IMR-90 (cell line): ENCODE data around the gene FAM240A. TPM values are rescaled to one million over a fixed set of nuclear protein-coding genes. Genes with fewer than 3 reads are reported as not detected.

ENCODE experiments used
- ATAC-seq: fragments of 200-7000 bp; cut with Tn5 transposase; 2 replicates; pipeline ENCODE4 v1.9.1; 2020; ENCODE audit warnings: low read depth, mild to moderate bottlenecking, moderate library complexity
- BruUV-seq: library from RNA; stranded (reverse); fragments of 400-500 nt; replicated peaks from 2 replicates; lab custom pipeline; 2021; lab: Mats Ljungman, UMichigan
- CTCF ChIA-PET: fragments of 300-600 bp; formaldehyde crosslinking; extraction: SDS; loops from one replicate; lab custom pipeline; 2021; ENCODE audit warnings: antibody characterized with exemption; lab: Yijun Ruan, JAX
- POLR2A ChIA-PET: fragments of 300-600 bp; sonication (Branson Sonifier 250); formaldehyde crosslinking; loops from one replicate; lab custom pipeline; 2022; ENCODE audit warnings: antibody characterized with exemption; ENCODE audit not compliant: unreplicated experiment; lab: Charles Lee
- DNase-seq: peaks from one replicate; pipeline ENCODE4 v3.0.0; 2013
- H2AFZ ChIP-seq: replicated peaks from 2 replicates; pipeline ENCODE3; 2013; ENCODE audit warnings: low read length, mild to moderate bottlenecking; ENCODE audit not compliant: poor library complexity
- H2AK5ac ChIP-seq: 2 replicates; pipeline ENCODE4 v1.6.1; 2013; ENCODE audit warnings: low read depth, low read length, inconsistent platforms
- H2AK9ac ChIP-seq: replicated peaks from 2 replicates; pipeline ENCODE3; 2013; ENCODE audit warnings: mild to moderate bottlenecking, low read depth, low read length, moderate library complexity; ENCODE audit not compliant: poor library complexity
- H2BK120ac ChIP-seq: 2 replicates; pipeline ENCODE4 v1.6.1; 2013; ENCODE audit warnings: low read depth, low read length, inconsistent platforms
- H2BK15ac ChIP-seq: 3 replicates; pipeline ENCODE4 v1.6.1; 2013; ENCODE audit warnings: low read depth, low read length, inconsistent platforms
- H2BK20ac ChIP-seq: 2 replicates; pipeline ENCODE4 v1.6.1; 2013; ENCODE audit warnings: low read depth, mild to moderate bottlenecking, inconsistent platforms, low read length, moderate library complexity
- H2BK5ac ChIP-seq: 2 replicates; pipeline ENCODE4 v1.6.1; 2013; ENCODE audit warnings: mild to moderate bottlenecking, low read depth, low read length, inconsistent platforms; ENCODE audit not compliant: poor library complexity, severe bottlenecking
- H3K14ac ChIP-seq: replicated peaks from 2 replicates; pipeline ENCODE4 v1.6.1; 2013; ENCODE audit warnings: low read depth, low read length, inconsistent platforms
- H3K18ac ChIP-seq: 2 replicates; pipeline ENCODE4 v1.6.1; 2013; ENCODE audit warnings: low read depth, low read length, control low read depth
- H3K23ac ChIP-seq: 2 replicates; pipeline ENCODE4 v1.6.1; 2013; ENCODE audit warnings: low read depth, low read length, inconsistent platforms
- H3K27ac ChIP-seq: 2 replicates; pipeline ENCODE4 v1.5.1; 2013; ENCODE audit warnings: mild to moderate bottlenecking, control low read depth, low read length; ENCODE audit not compliant: insufficient read depth
- H3K27me3 ChIP-seq: 2 replicates; pipeline ENCODE4 v1.6.1; 2013; ENCODE audit warnings: low read length; ENCODE audit not compliant: control insufficient read depth, insufficient read depth
- H3K36me3 ChIP-seq: 2 replicates; pipeline ENCODE4 v1.6.1; 2013; ENCODE audit warnings: low read length, mixed read lengths; ENCODE audit not compliant: control insufficient read depth, insufficient read depth
- H3K4ac ChIP-seq: 2 replicates; pipeline ENCODE4 v1.6.1; 2013; ENCODE audit warnings: low read depth, low read length, inconsistent platforms
- H3K4me1 ChIP-seq: 2 replicates; pipeline ENCODE4 v1.6.1; 2013; ENCODE audit warnings: low read length, mixed read lengths; ENCODE audit not compliant: control insufficient read depth, insufficient read depth
- H3K4me2 ChIP-seq: 2 replicates; pipeline ENCODE4 v1.6.1; 2013; ENCODE audit warnings: low read depth, mild to moderate bottlenecking, control low read depth, low read length, moderate library complexity
- H3K4me3 ChIP-seq: 2 replicates; pipeline ENCODE4 v1.5.1; 2013; ENCODE audit warnings: low read depth, mild to moderate bottlenecking, control low read depth, low read length, moderate library complexity; ENCODE audit not compliant: insufficient read depth
- H3K56ac ChIP-seq: 2 replicates; pipeline ENCODE4 v1.6.1; 2013; ENCODE audit warnings: low read length, inconsistent platforms; ENCODE audit not compliant: insufficient read depth; ENCODE audit errors: extremely low read depth
- H3K79me1 ChIP-seq, 2 experiments: 2 replicates each; pipeline ENCODE4 v1.6.1; 2013; ENCODE audit warnings: low read length in 2 of 2, inconsistent platforms in 1 of 2, low read depth in 1 of 2
- H3K9ac ChIP-seq: 2 replicates; pipeline ENCODE4 v1.6.1; 2013; ENCODE audit warnings: low read depth, low read length, control low read depth
- H3K9me1 ChIP-seq: 2 replicates; pipeline ENCODE4 v1.6.1; 2013; ENCODE audit warnings: low read length, inconsistent platforms; ENCODE audit not compliant: insufficient read depth
- H3K9me3 ChIP-seq: 2 replicates; pipeline ENCODE4 v1.6.1; 2013; ENCODE audit warnings: low read length; ENCODE audit not compliant: control insufficient read depth, insufficient read depth
- H4K20me1 ChIP-seq: 2 replicates; pipeline ENCODE4 v1.6.1; 2013; ENCODE audit warnings: low read length, inconsistent platforms; ENCODE audit not compliant: insufficient read depth
- H4K5ac ChIP-seq: 2 replicates; pipeline ENCODE4 v1.6.1; 2013; ENCODE audit warnings: mild to moderate bottlenecking, low read depth, low read length, control low read depth
- H4K8ac ChIP-seq, 2 experiments: 2 replicates each; pipeline ENCODE4 v1.6.1; 2013; ENCODE audit warnings: low read depth in 2 of 2, low read length in 2 of 2, control low read depth in 1 of 2, inconsistent platforms in 1 of 2
- H4K91ac ChIP-seq: 2 replicates; pipeline ENCODE4 v1.6.1; 2013; ENCODE audit warnings: low read depth, low read length, inconsistent platforms; ENCODE audit not compliant: insufficient read depth
- CEBPB ChIP-seq: IDR thresholded peaks from 2 replicates; pipeline ENCODE4 v1.6.1; 2012; ENCODE audit warnings: low read depth, low read length, improper control_type of control experiment
- MAFK ChIP-seq: IDR thresholded peaks from 2 replicates; pipeline ENCODE4 v1.6.1; 2012; ENCODE audit warnings: low read depth, low read length, improper control_type of control experiment
- MAZ ChIP-seq: IDR thresholded peaks from 2 replicates; pipeline ENCODE4 v1.6.1; 2012; ENCODE audit warnings: low read depth, mild to moderate bottlenecking, low read length, improper control_type of control experiment, moderate library complexity, borderline replicate concordance
- WGBS, 2 experiments: methylation state at CpG; one replicate each; pipeline versions ENCODE4 v1.1.5 to v1.1.7; 2013; ENCODE audit warnings: missing lambda C conversion rate in 2 of 2; ENCODE audit not compliant: insufficient read length in 1 of 2; ENCODE audit errors: extremely low coverage in 2 of 2; 5-methylcytosine and 5-hydroxymethylcytosine counted together
- dilution Hi-C: fragments of 300-500 bp; cut with HindIII; formaldehyde crosslinking; loops from one replicate; pipeline ENCODE4 v1.14.3; 2018; ENCODE audit warnings: low sequenced_read_pairs; ENCODE audit not compliant: unreplicated experiment
- in situ Hi-C: fragments of 300-500 bp; cut with MboI; formaldehyde crosslinking; loops from 3 replicates; pipeline ENCODE4 v1.14.3; 2019; ENCODE audit warnings: low sequenced_read_pairs, inconsistent platforms, mixed read lengths
- intact Hi-C: fragments of 100-400 bp; cut with micrococcal nuclease; formaldehyde crosslinking; loops from 2 replicates; pipeline ENCODE4 v1.10.0; 2022
- polyA plus RNA-seq, 3 experiments: library from polyadenylated mRNA; depleted of rRNA; stranded (reverse); fragments of >200 nt; gene quantifications; 2 replicates each; pipeline ENCODE4 v1.2.3, GENCODE V29; 2012; ENCODE audit warnings: low replicate concordance in 1 of 3
- total RNA-seq: library from RNA; depleted of rRNA; stranded (reverse); fragments of >200 nt; gene quantifications from 2 replicates; pipeline ENCODE4 v1.2.3, GENCODE V29; 2012

Gene FAM240A
- total and polyA plus RNA-seq, 2 of the 4 experiments (the other 2 are of a cell fraction): not detected

DNA sequence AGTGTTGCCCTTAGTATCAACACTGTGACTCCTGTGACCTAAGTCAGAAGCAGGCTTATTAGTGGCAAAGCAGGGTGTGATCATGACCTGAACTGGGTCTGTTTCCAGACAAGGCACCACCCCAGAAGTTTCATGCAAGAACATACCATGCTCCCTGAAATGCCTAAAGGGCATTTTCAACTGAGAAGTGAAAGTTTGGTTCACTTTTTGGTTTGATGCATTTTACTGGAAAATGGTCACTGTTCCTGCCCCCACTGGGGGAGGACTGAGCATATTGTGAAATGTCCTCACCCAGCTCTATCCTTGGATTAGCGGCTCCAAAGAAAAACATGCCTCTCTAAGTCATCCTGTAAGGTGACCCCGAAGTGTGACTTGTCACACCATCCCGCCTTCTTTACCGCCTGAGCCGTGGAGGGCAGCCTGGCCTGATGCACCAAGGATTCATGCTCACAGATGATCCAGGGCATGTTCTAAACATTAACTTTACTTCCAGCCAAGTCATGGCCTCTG lies 3.1 kb upstream of the FAM240A start:
- POLR2A ChIA-PET: no interaction called here
- H2AFZ ChIP-seq: no peak overlapping the region
- no peak overlapping the region for H3K4me2 ChIP-seq
- H2AK5ac ChIP-seq: no peak overlapping the region
- no peak overlapping the region for H3K4me3 ChIP-seq
- intact Hi-C loops: no loop called here
- TF ChIP-seq MAZ (peak; percentile 26; the same call in 1 of the 2 replicates), MAFK (no peak), CEBPB (peak; percentile 37; the same call in 1 of the 2 replicates)
- H3K14ac ChIP-seq: no peak overlapping the region
- H3K9me1 ChIP-seq: no peaks in the 10 kb centered on the region
- H3K36me3 ChIP-seq: no peaks in the 10 kb centered on the region
- no peak overlapping the region for H2BK15ac ChIP-seq
- no TSS peak for BruUV-seq
- no peak overlapping the region for H2AK9ac ChIP-seq
- H2BK5ac ChIP-seq: no peak overlapping the region
- H2BK120ac ChIP-seq: no peak overlapping the region
- no peak overlapping the region for H3K56ac ChIP-seq
- H4K8ac ChIP-seq: peak overlapping the region in 1 of 2 experiments; percentile 40; a peak in 1 of 4 replicates
- H2BK20ac ChIP-seq: no peak overlapping the region
- ATAC-seq (peak; percentile 14), DNase-seq (no peak)
- no peaks in the 10 kb centered on the region for H3K79me1 ChIP-seq
- in situ Hi-C loops: no loop called here
- no peak overlapping the region for H3K23ac ChIP-seq
- no peak overlapping the region for H3K27ac ChIP-seq
- no peak overlapping the region for H4K91ac ChIP-seq
- no peaks in the 10 kb centered on the region for H3K9me3 ChIP-seq
- H3K18ac ChIP-seq: no peak overlapping the region; the same call in 1 of the 2 replicates
- no peaks in the 10 kb centered on the region for H4K20me1 ChIP-seq
- H3K9ac ChIP-seq: no peak overlapping the region
- WGBS, 2 experiments: 45% methylated on average over 4 of the region's 5 CpGs; no CpG with 5 or more reads in 1 of the 2 experiments
- H4K5ac ChIP-seq: no peak overlapping the region; the same call in 1 of the 2 replicates
- CTCF ChIA-PET: interaction anchor here (0.6 to 2.0 kb wide), 2 partner anchors 12 to 20 kb away, joined by 3 to 5 read pairs; no protein-coding TSS in a partner anchor
- peaks cover 3% of the 10 kb centered on the region for H3K27me3 ChIP-seq
- no peak overlapping the region for H3K4ac ChIP-seq
- peaks cover 6% of the 10 kb centered on the region; the same call in 1 of the 2 replicates for H3K4me1 ChIP-seq
- dilution Hi-C loops: no loop called here
